Upper lobe of left lung (tissue), 6 donors: Measurements from ENCODE around the gene EGFL7. TPM values are rescaled to one million over a fixed set of nuclear protein-coding genes. Genes with fewer than 3 reads are reported as not detected.

Source experiments
- ATAC-seq, 2 donors: fragments of 200-7000 bp; cut with Tn5 transposase; one replicate each; pipeline ENCODE4 v1.9.1; 2022; ENCODE audit warnings: mild to moderate bottlenecking in 2 of 2, moderate library complexity in 2 of 2; ENCODE audit not compliant: low FRiP score in 2 of 2
- DNase-seq, 2 donors: peaks; one replicate each; pipeline ENCODE4 v3.0.0-alpha.2; 2019 to 2020
- H3K27ac ChIP-seq, 4 donors: fragments of 200-600 bp; sonication (generic); one replicate each; pipeline ENCODE4 v1.5.1; 2016 to 2019
- H3K27me3 ChIP-seq, 4 donors: fragments of 200-600 bp; sonication (generic); one replicate each; pipeline ENCODE4 v1.5.1; 2017 to 2019
- H3K36me3 ChIP-seq, 4 donors: fragments of 200-600 bp; sonication (generic); one replicate each; pipeline ENCODE4 v1.5.1; 2016 to 2019
- H3K4me1 ChIP-seq, 4 donors: fragments of 200-600 bp; sonication (generic); one replicate each; pipeline ENCODE4 v1.5.1; 2018 to 2019
- H3K4me3 ChIP-seq, 4 donors: fragments of 200-600 bp; sonication (generic); one replicate each; pipeline ENCODE4 v1.5.1; 2017 to 2019; ENCODE audit warnings: mild to moderate bottlenecking in 2 of 4, moderate library complexity in 1 of 4
- H3K9me3 ChIP-seq, 4 donors: fragments of 200-600 bp; sonication (generic); one replicate each; pipeline ENCODE4 v1.5.1; 2018 to 2019
- EP300 ChIP-seq, 4 donors: sonication (generic); formaldehyde crosslinking; IDR thresholded peaks; one replicate each; pipeline ENCODE4 v1.5.1; 2017; ENCODE audit warnings: antibody characterized with exemption in 4 of 4, control low read depth in 2 of 4
- POLR2A ChIP-seq, 4 donors: fragments of 450-650 bp; IDR thresholded peaks; one replicate each; pipeline ENCODE4 v1.5.1; 2016 to 2017; ENCODE audit warnings: antibody characterized with exemption in 4 of 4, mild to moderate bottlenecking in 2 of 4
- POLR2AphosphoS5 ChIP-seq, 2 donors: sonication (generic); formaldehyde crosslinking; IDR thresholded peaks; one replicate each; pipeline ENCODE4 v1.5.1; 2017; ENCODE audit warnings: antibody characterized with exemption in 2 of 2
- WGBS, 2 donors: methylation state at CpG; one replicate each; pipeline ENCODE4 v1.1.5; 2017 to 2018; 5-methylcytosine and 5-hydroxymethylcytosine counted together
- total RNA-seq, 6 donors: library from RNA; depleted of rRNA in 4 of 6; stranded (reverse); fragments of >200 nt in 4 of 6; gene quantifications; one replicate each; pipeline versions ENCODE4 v1.1.0 to v1.2.1, GENCODE V29; 2016 to 2021
- TF ChIP-seq, protein P1 (sequence below), 6 experiments: fragments of 450-650 bp in 4 of 6; fragments of 200-600 bp in 2 of 6; sonication (generic) in 2 of 6; IDR thresholded peaks; one replicate each; pipeline ENCODE4 v1.5.1; 2016 to 2019; ENCODE audit warnings: antibody characterized with exemption in 6 of 6
- donor health status: DM: no; HTN: no; CAD: no; lungs with moderate emphysema.
- donor health status: DM: no; HTN: yes; CAD: no; lungs with severe emphysema.

EGFL7 gene
- total RNA-seq, 6 donors from 2014 or later: 77.9 to 321 (median 165) TPM

DNA sequence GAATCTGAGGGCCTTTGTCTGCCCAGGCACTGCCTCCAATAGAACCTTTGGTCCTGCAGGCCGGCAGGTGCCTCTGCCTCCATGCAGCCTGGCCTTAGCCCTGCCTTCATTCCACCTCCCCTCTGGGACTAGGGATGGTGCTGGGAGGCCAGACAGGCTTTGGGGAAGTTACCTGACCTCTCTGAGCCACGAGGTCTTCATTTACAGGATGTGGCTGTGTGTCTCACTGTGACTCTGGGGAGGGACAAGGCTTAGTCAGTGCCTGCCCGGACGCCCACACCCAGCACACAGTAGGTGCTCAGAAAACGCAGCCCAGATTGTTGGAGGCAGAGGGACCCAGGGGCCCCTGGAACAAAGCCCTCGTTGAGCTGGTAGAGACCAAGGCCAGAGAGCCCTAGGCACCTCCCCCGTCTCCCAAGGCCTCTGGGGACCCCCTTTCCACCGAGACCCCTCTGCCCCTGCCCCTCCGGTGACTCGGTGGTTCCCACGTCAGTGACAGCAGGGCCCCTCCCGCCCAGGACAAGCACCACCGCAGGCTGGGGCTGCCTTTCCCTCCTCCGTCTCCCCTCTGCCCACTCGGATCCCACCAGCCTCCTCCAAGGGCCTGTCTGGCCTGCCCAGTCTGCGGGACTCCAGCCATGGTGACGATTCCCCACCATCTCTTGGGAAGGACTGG is 46.9 kb upstream of the EGFL7 start:
- no peak for ATAC-seq
- Histone ChIP-seq H3K4me1 (peaks cover 34 to 63% (median 45%) of the 10 kb centered on the region in 4 donors), H3K36me3 (no peaks in the 10 kb centered on the region), H3K27me3 (no peaks in the 10 kb centered on the region), H3K9me3 (no peaks in the 10 kb centered on the region), H3K27ac (peak overlapping the region in 2 of 4 donors; percentile 36 to 43), H3K4me3 (no peak overlapping the region)
- 73 to 90% methylated on average over 11 to 13 of the region's 17 CpGs for WGBS, 2 donors
- no peak for DNase-seq
- TF ChIP-seq, protein P1, sequence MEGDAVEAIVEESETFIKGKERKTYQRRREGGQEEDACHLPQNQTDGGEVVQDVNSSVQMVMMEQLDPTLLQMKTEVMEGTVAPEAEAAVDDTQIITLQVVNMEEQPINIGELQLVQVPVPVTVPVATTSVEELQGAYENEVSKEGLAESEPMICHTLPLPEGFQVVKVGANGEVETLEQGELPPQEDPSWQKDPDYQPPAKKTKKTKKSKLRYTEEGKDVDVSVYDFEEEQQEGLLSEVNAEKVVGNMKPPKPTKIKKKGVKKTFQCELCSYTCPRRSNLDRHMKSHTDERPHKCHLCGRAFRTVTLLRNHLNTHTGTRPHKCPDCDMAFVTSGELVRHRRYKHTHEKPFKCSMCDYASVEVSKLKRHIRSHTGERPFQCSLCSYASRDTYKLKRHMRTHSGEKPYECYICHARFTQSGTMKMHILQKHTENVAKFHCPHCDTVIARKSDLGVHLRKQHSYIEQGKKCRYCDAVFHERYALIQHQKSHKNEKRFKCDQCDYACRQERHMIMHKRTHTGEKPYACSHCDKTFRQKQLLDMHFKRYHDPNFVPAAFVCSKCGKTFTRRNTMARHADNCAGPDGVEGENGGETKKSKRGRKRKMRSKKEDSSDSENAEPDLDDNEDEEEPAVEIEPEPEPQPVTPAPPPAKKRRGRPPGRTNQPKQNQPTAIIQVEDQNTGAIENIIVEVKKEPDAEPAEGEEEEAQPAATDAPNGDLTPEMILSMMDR (IDR thresholded peaks at IDR 0.05): peak in 1 of 6 experiments; percentile 4
- TF ChIP-seq EP300 (IDR thresholded peaks at IDR 0.05) (no peak), POLR2AphosphoS5 (IDR thresholded peaks at IDR 0.05) (peak in 1 of 2 donors; percentile 10), POLR2A (IDR thresholded peaks at IDR 0.05) (no peak)

DNA sequence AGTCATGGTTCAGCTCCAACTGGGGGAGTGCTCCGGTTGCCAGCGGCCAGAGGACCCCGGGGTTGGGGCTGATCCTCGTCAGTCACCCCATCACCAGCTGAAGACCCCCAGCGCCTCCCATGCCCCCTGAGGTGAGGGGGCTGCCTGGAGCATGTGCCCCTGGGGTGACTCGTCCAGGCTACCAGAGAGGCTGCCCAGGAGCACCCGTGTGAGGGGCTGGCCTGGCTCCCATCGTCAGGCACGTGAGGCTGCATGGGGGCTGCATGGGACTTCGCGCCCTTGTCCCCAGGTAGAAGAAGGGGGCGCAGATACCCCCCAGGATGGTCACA is 46.4 kb upstream of the EGFL7 start:
- H3K27ac ChIP-seq: peak overlapping the region in 2 of 4 donors; percentile 36 to 43
- H3K36me3 ChIP-seq: no peaks in the 10 kb centered on the region
- no peaks in the 10 kb centered on the region for H3K27me3 ChIP-seq
- no peak for TF ChIP-seq POLR2A (IDR thresholded peaks at IDR 0.05)
- TF ChIP-seq POLR2AphosphoS5 (IDR thresholded peaks at IDR 0.05): no peak
- TF ChIP-seq, protein P1 (IDR thresholded peaks at IDR 0.05): no peak
- TF ChIP-seq EP300 (IDR thresholded peaks at IDR 0.05): no peak
- H3K9me3 ChIP-seq: no peaks in the 10 kb centered on the region
- H3K4me1 ChIP-seq: peaks cover 37 to 68% (median 50%) of the 10 kb centered on the region in 4 donors
- DNase-seq: peak in 1 of 2 donors; percentile 60
- no peak for ATAC-seq
- 83% methylated on average over 12 of the region's 12 CpGs; no CpG with 5 or more reads in 1 of the 2 donors for WGBS, 2 donors
- H3K4me3 ChIP-seq: no peak overlapping the region

DNA sequence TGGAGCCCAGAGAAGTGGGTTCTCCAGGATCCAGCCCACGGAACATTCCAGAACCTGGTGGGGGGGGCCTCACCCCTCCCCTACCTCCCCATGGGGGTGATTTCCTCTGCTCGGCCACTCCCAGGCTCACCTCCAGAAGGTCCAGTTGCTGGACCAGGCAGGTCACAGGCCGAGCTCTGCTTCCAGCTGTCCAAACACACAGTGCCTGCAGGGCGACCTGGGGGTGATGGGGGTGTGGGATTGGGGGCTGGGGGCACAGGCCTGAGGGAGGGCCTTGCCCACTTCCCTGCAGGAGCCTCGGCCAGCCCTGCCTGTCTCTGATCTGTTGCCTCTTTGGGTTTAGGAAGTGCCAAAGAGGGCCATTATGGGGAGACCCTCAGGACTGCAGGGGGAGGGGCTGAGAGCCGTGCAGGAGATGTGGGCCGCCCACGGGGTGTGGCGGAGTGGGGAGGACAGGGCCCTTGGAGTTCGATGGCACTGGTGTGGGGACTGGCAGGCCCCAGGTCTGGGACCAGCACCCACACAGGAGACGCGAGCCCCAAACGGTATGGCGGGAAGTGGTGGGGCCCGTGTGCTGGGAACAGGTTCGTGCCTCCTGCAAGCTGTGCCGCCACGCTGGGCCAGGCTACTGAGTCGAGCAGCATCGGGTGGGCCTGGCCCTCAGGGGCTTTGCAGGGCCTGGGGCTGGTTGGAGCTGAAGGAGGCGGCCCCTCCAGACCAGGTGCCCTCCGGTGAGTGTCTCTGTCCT is 45.6 kb upstream of the EGFL7 start:
- H3K4me3 ChIP-seq: no peak overlapping the region
- no peaks in the 10 kb centered on the region for H3K27me3 ChIP-seq
- H3K4me1 ChIP-seq: peaks cover 37 to 71% (median 52%) of the 10 kb centered on the region in 4 donors
- H3K36me3 ChIP-seq: no peaks in the 10 kb centered on the region
- peak in 1 of 2 donors; percentile 71 for DNase-seq
- TF ChIP-seq POLR2A (IDR thresholded peaks at IDR 0.05) (no peak), POLR2AphosphoS5 (IDR thresholded peaks at IDR 0.05) (no peak), EP300 (IDR thresholded peaks at IDR 0.05) (no peak)
- TF ChIP-seq, protein P1 (IDR thresholded peaks at IDR 0.05): no peak
- H3K27ac ChIP-seq: no peak overlapping the region
- WGBS, 2 donors: 78 to 84% methylated on average over 6 to 22 of the region's 22 CpGs
- no peaks in the 10 kb centered on the region for H3K9me3 ChIP-seq
- no peak for ATAC-seq

DNA sequence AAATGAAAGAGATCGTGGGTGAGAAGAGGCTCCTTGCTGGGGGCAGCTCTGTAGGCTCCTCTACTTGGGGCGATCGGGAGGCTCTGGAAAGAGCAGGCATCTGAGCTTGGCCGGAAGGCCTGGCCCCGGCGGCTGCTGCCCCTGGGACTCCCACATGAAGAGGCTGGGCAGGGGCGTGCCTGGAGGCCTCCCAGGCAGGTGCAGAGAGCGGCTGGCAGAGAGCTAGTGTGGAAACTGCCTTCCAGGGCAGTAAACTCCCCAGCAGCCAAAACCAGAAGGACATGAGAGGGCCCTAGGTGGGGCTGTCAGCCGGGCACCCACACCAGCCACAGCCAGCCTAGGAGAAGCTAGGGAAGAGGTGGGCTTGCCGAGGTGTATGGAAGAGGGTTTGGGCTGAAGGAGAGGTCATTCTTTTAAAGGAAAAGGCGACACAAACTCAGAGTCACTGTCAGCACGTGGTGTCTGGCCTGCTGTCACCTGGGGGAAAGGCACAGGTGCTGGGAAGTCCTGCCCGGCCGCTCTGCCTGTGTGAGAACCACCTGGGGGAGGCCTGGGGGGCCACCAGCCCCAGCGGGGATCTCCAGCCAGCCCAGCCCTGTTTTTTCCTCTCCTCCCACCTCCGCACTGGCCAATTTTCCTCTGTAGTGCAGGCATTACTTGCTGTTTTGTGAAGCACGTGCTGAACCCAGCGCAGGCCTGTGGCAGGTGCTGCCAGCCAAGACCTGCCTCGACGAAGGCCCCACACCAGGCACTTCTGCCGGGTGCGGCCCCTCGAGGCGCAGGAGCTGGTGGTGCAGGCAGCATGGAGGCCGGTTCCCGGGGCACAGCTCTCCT is 44.8 kb upstream of the EGFL7 start:
- 74 to 81% methylated on average over 18 to 26 of the region's 26 CpGs for WGBS, 2 donors
- DNase-seq: peak in 1 of 2 donors; percentile 81
- no peak overlapping the region for H3K4me3 ChIP-seq
- peak overlapping the region in 3 of 4 donors; percentile 84 to 88 (median 84) for H3K27ac ChIP-seq
- no peaks in the 10 kb centered on the region for H3K9me3 ChIP-seq
- no peak for ATAC-seq
- H3K36me3 ChIP-seq: no peaks in the 10 kb centered on the region
- peaks cover 37 to 71% (median 52%) of the 10 kb centered on the region in 4 donors for H3K4me1 ChIP-seq
- no peaks in the 10 kb centered on the region for H3K27me3 ChIP-seq
- TF ChIP-seq POLR2A (IDR thresholded peaks at IDR 0.05) (no peak), EP300 (IDR thresholded peaks at IDR 0.05) (no peak), POLR2AphosphoS5 (IDR thresholded peaks at IDR 0.05) (no peak)
